Activated CD4-positive, CD25-positive, alpha-beta regulatory T cell treated with anti-CD3 and anti-CD28 coated beads, Interleukin-2, amount 50 U/mL, for 24 hours (primary cell): ENCODE results near the gene TMBIM1.
A peak's percentile ranks its signal among the peaks of the same experiment; 100 is the strongest.

Experiments
- ATAC-seq, 2 donors: fragments of 150-1000 bp; cut with Tn5 transposase; one replicate each; pipeline ENCODE4 v1.10.0; 2021; ENCODE audit warnings: mild to moderate bottlenecking in 1 of 2, moderate library complexity in 1 of 2

TMBIM1 gene

GRCh38 chr2:218257390-218257981 is 34.8 kb downstream of the TMBIM1 start:
- ATAC-seq, result peak; percentile 60 to 64

- no peak for ATAC-seq
Observed at GRCh38 chr2:218256612-218257350, 35.5 kb downstream of the TMBIM1 start.

- ATAC-seq, result peak; percentile 47 to 76
Observed at GRCh38 chr2:218255446-218255845, 36.9 kb downstream of the TMBIM1 start.

- no peak for ATAC-seq
Observed at GRCh38 chr2:218253232-218253625, 39.1 kb downstream of the TMBIM1 start.

- no peak for ATAC-seq
Observed at GRCh38 chr2:218252509-218253231, 39.6 kb downstream of the TMBIM1 start.

- no peak for ATAC-seq
Observed at GRCh38 chr2:218249691-218250090, 42.6 kb downstream of the TMBIM1 start.

- ATAC-seq, result no peak
Observed at GRCh38 chr2:218245214-218245613, 47.1 kb downstream of the TMBIM1 start.

- ATAC-seq, result no peak
Observed at GRCh38 chr2:218244665-218245064, 47.6 kb downstream of the TMBIM1 start.

GRCh38 chr2:218244204-218244603 is 48.1 kb downstream of the TMBIM1 start:
- ATAC-seq, result no peak

GRCh38 chr2:218238887-218239286 is 53.4 kb downstream of the TMBIM1 start:
- no peak for ATAC-seq

GRCh38 chr2:218236829-218237228 is 55.5 kb downstream of the TMBIM1 start:
- ATAC-seq, result no peak

GRCh38 chr2:218235017-218235416 is 57.3 kb downstream of the TMBIM1 start:
- no peak for ATAC-seq

GRCh38 chr2:218234521-218234920 is 57.8 kb downstream of the TMBIM1 start:
- ATAC-seq, result no peak

GRCh38 chr2:218233543-218233942 is 58.8 kb downstream of the TMBIM1 start:
- ATAC-seq, result no peak

- peak; percentile 55 to 66 for ATAC-seq
Observed at GRCh38 chr2:218230882-218231281, 61.4 kb downstream of the TMBIM1 start.

GRCh38 chr2:218229851-218230250 is 62.5 kb downstream of the TMBIM1 start:
- peak; percentile 8 to 42 for ATAC-seq

GRCh38 chr2:218229239-218229638 is 63.1 kb downstream of the TMBIM1 start:
- peak; percentile 85 to 90 for ATAC-seq

GRCh38 chr2:218228366-218229090 is 63.8 kb downstream of the TMBIM1 start:
- no peak for ATAC-seq

GRCh38 chr2:218226903-218227302 is 65.4 kb downstream of the TMBIM1 start:
- no peak for ATAC-seq
